ENCODE measurements around the gene SH2D3A. TPM values are rescaled to one million over a fixed set of nuclear protein-coding genes. Genes with fewer than 3 reads are reported as not detected.

Gene SH2D3A
- total RNA-seq: 1 to 10 TPM in 2 of 4 donors, under 1 TPM in 1, not detected in 1; 0.85 to 1.8 (median 1.3) TPM

GRCh38 chr19:6767357-6768235, at the start of gene SH2D3A:
TSS of gene SH2D3A (minus strand) at chr19:6767435. CDS start at chr19:6763748, 3,687 bp downstream.
- TF ChIP-seq CTCF (IDR thresholded peaks at IDR 0.05; ENCODE audit: low read depth): no peak

GRCh38 chr19:6813659-6814058, 46.4 kb upstream of the SH2D3A start:
- TF ChIP-seq CTCF (IDR thresholded peaks at IDR 0.05; ENCODE audit: low read depth): no peak

- no peak for TF ChIP-seq CTCF (IDR thresholded peaks at IDR 0.05; ENCODE audit: low read depth)
Measured at GRCh38 chr19:6812612-6813011, 45.4 kb upstream of the SH2D3A start.

- TF ChIP-seq CTCF (IDR thresholded peaks at IDR 0.05; ENCODE audit: low read depth): no peak
Measured at GRCh38 chr19:6811906-6812305, 44.7 kb upstream of the SH2D3A start.

GRCh38 chr19:6811378-6811777, 44.1 kb upstream of the SH2D3A start:
- no peak for TF ChIP-seq CTCF (IDR thresholded peaks at IDR 0.05; ENCODE audit: low read depth)

GRCh38 chr19:6809262-6809661, 42.0 kb upstream of the SH2D3A start:
- TF ChIP-seq CTCF (IDR thresholded peaks at IDR 0.05; ENCODE audit: low read depth): no peak

GRCh38 chr19:6808494-6808893, 41.3 kb upstream of the SH2D3A start:
- TF ChIP-seq CTCF (IDR thresholded peaks at IDR 0.05; ENCODE audit: low read depth): no peak
